Measurements from ENCODE around the gene PLXNA1.

Gene PLXNA1

GRCh38 chr3:126988451-126989021 is 5.6 kb downstream of the PLXNA1 start:
- DNase-seq: no peak

- no peak for DNase-seq
Observed at GRCh38 chr3:126989316-126990023, 6.6 kb downstream of the PLXNA1 start.

- no peak for DNase-seq
Observed at GRCh38 chr3:126990024-126990700, 7.2 kb downstream of the PLXNA1 start.

GRCh38 chr3:126990890-126991289 is 8.0 kb downstream of the PLXNA1 start:
- DNase-seq: no peak

- no peak for DNase-seq
Observed at GRCh38 chr3:126991366-126992200, 8.7 kb downstream of the PLXNA1 start.

GRCh38 chr3:126992216-126992615 is 9.3 kb downstream of the PLXNA1 start:
- DNase-seq: no peak

- no peak for DNase-seq
Observed at GRCh38 chr3:126992776-126993175, 9.9 kb downstream of the PLXNA1 start.

GRCh38 chr3:126993436-126993835 is 10.5 kb downstream of the PLXNA1 start:
- no peak for DNase-seq

- no peak for DNase-seq
Observed at GRCh38 chr3:126994661-126995245, 11.8 kb downstream of the PLXNA1 start.

GRCh38 chr3:126995254-126995780 is 12.4 kb downstream of the PLXNA1 start:
- DNase-seq: no peak

GRCh38 chr3:126995926-126996512 is 13.1 kb downstream of the PLXNA1 start:
- no peak for DNase-seq

- DNase-seq: no peak
Observed at GRCh38 chr3:126996905-126997304, 14.0 kb downstream of the PLXNA1 start.

- DNase-seq: no peak
Observed at GRCh38 chr3:126997455-126998038, 14.6 kb downstream of the PLXNA1 start.

- no peak for DNase-seq
Observed at GRCh38 chr3:126998320-126998719, 15.4 kb downstream of the PLXNA1 start.

GRCh38 chr3:126998728-126999127 is 15.8 kb downstream of the PLXNA1 start:
- DNase-seq: no peak

GRCh38 chr3:126999383-126999782 is 16.5 kb downstream of the PLXNA1 start:
- no peak for DNase-seq

GRCh38 chr3:127000119-127000518 is 17.2 kb downstream of the PLXNA1 start:
- DNase-seq: no peak

- DNase-seq: no peak
Observed at GRCh38 chr3:127000761-127001160, 17.8 kb downstream of the PLXNA1 start.

- no peak for DNase-seq
Observed at GRCh38 chr3:127001486-127002194, 18.7 kb downstream of the PLXNA1 start.

- DNase-seq: no peak
Observed at GRCh38 chr3:127002195-127003174, 19.6 kb downstream of the PLXNA1 start.

Data from GDM1 (cell line).